Activated T-cell treated with anti-CD3 and anti-CD28 coated beads for 24 hours (primary cell): ENCODE data around the gene DENND1A.
"Not testable (repeated sequence)": the region's sequence is repeated elsewhere in the genome, so short reads cannot be mapped to it uniquely, and the experiment has no call there.

Source experiments
- DNase-seq: peaks from one replicate; pipeline ENCODE4 v3.0.0-alpha.2; 2020; ENCODE audit warnings: low read depth

The DENND1A gene

DNA sequence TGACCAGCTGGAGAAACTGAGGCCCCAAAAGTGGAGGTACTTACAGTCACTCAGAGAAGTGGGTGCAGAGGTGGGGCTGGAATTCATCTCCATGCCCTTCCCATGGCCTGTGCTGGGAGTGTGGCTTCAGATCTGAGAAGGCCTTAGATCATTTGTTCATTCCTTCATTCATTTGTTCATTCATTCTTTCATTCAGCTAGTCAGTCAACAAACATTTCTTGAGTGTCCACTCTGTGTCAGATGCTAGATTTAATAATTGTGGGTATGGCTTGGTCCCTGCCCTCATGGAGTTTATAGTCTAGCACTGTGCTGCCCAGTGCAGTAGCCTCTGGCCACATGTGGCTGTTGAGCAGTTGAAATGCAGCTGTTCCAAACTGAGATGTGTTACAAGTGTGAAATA is 593.0 kb downstream of the DENND1A start:
- DNase-seq = no peak

DNA sequence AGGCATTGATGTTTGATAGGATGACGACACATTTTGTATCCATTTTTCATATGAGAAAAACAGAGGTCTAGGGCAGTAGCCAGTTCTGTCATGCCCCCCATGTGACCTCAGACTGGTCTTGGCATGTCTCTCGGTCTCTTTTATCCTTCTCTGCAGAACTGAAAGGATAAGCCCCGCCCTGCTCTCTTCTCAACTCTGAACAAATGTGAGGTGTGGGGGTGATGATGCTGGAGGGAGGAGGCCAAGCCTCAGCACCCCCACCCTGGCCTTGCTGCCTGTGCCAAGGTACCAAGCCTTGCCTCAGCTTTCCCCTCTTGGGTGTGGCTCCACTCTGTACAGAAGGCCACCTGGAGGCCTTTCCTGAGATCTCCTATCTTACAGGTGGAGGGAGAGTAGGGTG is 593.5 kb downstream of the DENND1A start:
- no peak for DNase-seq

DNA sequence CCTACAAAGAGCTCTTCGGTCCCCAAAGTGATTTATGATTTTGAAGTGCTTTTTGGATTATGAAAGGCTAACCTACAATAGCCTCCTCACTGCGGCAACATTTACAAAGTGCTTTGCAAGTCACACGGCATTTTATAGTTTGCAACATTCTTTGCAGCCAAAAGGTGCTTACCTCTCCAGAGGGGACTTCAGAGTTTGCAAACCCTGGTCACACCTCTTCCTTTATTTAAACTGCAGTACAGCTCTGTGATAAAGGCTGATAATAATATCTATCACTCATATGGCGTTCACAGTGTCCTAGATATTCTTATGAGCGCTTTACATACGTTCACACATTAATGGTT is 594.0 kb downstream of the DENND1A start:
- no peak for DNase-seq

DNA sequence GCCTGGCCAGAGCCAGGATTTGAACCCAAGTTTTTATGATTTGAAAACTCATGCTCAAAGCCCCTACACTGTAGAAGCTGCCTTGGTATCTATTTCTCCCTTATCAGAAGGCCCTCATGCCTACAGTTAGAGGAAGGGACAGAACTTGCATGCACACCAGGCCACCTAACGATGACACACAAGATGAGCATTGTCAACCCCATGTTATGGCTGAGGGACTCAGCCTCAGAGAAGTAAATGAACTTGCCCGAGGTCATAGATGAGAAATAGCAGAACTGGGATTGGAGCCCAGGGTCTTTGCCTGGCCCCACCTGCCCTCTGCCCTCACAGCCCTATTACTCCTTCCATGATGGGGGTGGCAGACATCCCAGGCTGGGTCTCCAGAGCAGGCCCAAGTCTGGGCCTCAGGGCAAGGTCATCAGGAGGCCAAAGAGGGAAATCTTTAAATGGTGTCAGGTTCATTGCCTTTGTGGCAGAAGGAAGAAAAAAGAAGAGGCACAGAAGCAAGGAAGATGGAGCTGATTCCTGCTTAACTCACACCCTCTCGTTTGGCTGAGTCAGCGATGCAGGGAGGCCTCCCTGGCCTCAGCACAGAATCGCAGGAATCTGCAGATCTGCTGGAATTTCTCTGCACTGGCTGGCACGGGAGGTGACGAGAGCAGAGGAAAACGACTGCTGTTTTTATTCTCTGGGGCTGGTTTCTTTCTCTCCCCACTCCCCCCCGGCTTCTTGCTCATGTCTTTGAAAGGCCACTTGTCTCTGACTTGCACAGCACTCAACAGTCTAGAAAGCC is 594.5 kb downstream of the DENND1A start:
- no peak for DNase-seq

DNA sequence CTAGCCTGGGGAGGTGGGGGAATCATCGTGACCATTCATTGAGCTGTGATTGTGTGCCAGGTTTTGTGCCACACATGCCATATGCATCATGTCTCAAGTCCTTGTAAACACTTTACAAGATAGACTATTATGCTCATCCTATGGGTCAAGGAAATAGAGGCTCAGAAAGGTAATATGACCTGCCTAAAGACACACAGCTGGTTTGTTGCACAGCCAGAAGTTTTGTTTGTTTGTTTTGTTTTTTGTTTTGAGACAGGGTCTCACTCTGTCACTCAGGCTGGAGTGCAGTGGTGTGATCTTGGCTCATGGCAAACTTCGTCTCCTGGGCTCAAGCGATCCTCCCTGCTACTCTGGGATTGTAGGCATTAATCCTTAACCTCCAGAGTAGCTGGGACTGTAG is 595.3 kb downstream of the DENND1A start:
- DNase-seq = no peak

GRCh38 chr9:123333058-123333669 is 596.8 kb downstream of the DENND1A start:
- DNase-seq = not testable (repeated sequence)

GRCh38 chr9:123331346-123332060 is 598.4 kb downstream of the DENND1A start:
- no peak for DNase-seq
